ENCODE data around the gene DCST2.

Gene DCST2

GRCh38 chr1:155009742-155010141 is 23.8 kb downstream of the DCST2 start:
- Histone ChIP-seq H4K12ac (ENCODE audit: low read depth, low read length) (no peak overlapping the region), H2AFZ (ENCODE audit: insufficient read depth, low read length, poor library complexity) (no peak overlapping the region), H2BK12ac (ENCODE audit: low read length) (no peak overlapping the region), H4K91ac (ENCODE audit: low read depth, low read length) (no peak overlapping the region), H3K18ac (ENCODE audit: low read length) (no peak overlapping the region), H3K27ac (ENCODE audit: low read depth, low read length) (no peak overlapping the region), H3K4me3 (ENCODE audit: low read depth, low read length) (no peak overlapping the region), H3K36me3 (ENCODE audit: control insufficient read depth in 1 of 2, insufficient read depth in 2 of 2, low read length in 2 of 2) (peaks cover 12 to 20% of the 10 kb centered on the region in 2 experiments), H3K9me3 (ENCODE audit: insufficient read depth, low read depth, low read length) (no peaks in the 10 kb centered on the region), H3K9ac (ENCODE audit: low read length) (no peak overlapping the region), H3K79me1 (ENCODE audit: low read length) (no peaks in the 10 kb centered on the region), H3K79me2 (ENCODE audit: control insufficient read depth, insufficient read depth, low read length, poor library complexity) (peaks cover 3% of the 10 kb centered on the region), H3K4me1 (ENCODE audit: control insufficient read depth in 1 of 2, insufficient read depth in 2 of 2, low read length in 2 of 2) (peaks cover 11 to 20% of the 10 kb centered on the region in 2 experiments), H3K23ac (ENCODE audit: low read length) (no peak overlapping the region), H3K4ac (ENCODE audit: low read depth, low read length) (peak overlapping the region; percentile 1), H3K4me2 (ENCODE audit: low read length) (no peak overlapping the region), H2BK5ac (ENCODE audit: low read depth, low read length, poor library complexity) (no peak overlapping the region), H2AK5ac (ENCODE audit: low read length) (no peak overlapping the region), H3K14ac (ENCODE audit: low read length) (no peak overlapping the region), H2BK120ac (ENCODE audit: insufficient read depth, low read length, poor library complexity) (no peak overlapping the region), H3K27me3 (ENCODE audit: insufficient read depth, low read length) (no peaks in the 10 kb centered on the region), H4K8ac (ENCODE audit: low read depth, low read length) (no peak overlapping the region)
- DNase-seq = no peak
- no CpG with 5 or more reads among the region's 5 CpGs for WGBS (ENCODE audit: extremely low coverage, insufficient coverage, insufficient read length)

DNA sequence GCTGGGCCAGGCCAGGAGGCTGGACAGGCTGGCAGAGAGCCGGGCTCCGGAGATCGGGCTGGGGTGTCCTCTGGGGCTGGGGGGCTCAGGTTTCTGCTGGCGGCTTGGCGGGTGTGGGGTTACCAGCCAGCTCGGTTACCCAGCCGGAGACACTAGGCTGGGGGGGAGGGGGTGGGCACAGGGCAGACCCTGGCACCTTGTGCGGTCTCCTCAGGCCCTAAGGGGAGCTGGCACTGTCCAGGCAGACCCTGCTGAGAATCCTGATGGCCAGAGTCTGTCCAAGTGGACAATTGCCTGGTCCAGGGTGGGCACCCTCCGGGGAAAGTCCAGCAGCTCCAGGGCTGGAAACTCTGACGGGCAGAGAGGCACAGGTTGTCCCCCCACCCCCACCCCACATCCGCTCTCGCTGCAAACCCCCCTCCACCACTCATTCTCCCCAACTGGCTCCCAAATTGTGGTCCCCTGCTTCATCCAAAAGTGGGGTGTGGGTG is 24.3 kb downstream of the DCST2 start:
- H3K23ac ChIP-seq (ENCODE audit: low read length) = no peak overlapping the region
- H3K27ac ChIP-seq (ENCODE audit: low read depth, low read length) = no peak overlapping the region
- H4K91ac ChIP-seq (ENCODE audit: low read depth, low read length) = peak overlapping the region; percentile 30
- peaks cover 5% of the 10 kb centered on the region for H3K79me2 ChIP-seq (ENCODE audit: control insufficient read depth, insufficient read depth, low read length, poor library complexity)
- H3K9ac ChIP-seq (ENCODE audit: low read length) = no peak overlapping the region
- no peak overlapping the region for H4K12ac ChIP-seq (ENCODE audit: low read depth, low read length)
- DNase-seq = no peak
- no peak overlapping the region for H2BK12ac ChIP-seq (ENCODE audit: low read length)
- no peak overlapping the region for H2BK120ac ChIP-seq (ENCODE audit: insufficient read depth, low read length, poor library complexity)
- H2AFZ ChIP-seq (ENCODE audit: insufficient read depth, low read length, poor library complexity) = no peak overlapping the region
- peak overlapping the region; percentile 31 for H3K4ac ChIP-seq (ENCODE audit: low read depth, low read length)
- no peak overlapping the region for H2AK5ac ChIP-seq (ENCODE audit: low read length)
- peak overlapping the region; percentile 39 for H4K8ac ChIP-seq (ENCODE audit: low read depth, low read length)
- H3K4me1 ChIP-seq (ENCODE audit: control insufficient read depth in 1 of 2, insufficient read depth in 2 of 2, low read length in 2 of 2) = peaks cover 13 to 20% of the 10 kb centered on the region in 2 experiments
- no peak overlapping the region for H3K4me2 ChIP-seq (ENCODE audit: low read length)
- no peak overlapping the region for H3K18ac ChIP-seq (ENCODE audit: low read length)
- no peak overlapping the region for H3K14ac ChIP-seq (ENCODE audit: low read length)
- no peaks in the 10 kb centered on the region for H3K9me3 ChIP-seq (ENCODE audit: insufficient read depth, low read depth, low read length)
- no peak overlapping the region for H2BK5ac ChIP-seq (ENCODE audit: low read depth, low read length, poor library complexity)
- peaks cover 9 to 15% of the 10 kb centered on the region in 2 experiments for H3K36me3 ChIP-seq (ENCODE audit: control insufficient read depth in 1 of 2, insufficient read depth in 2 of 2, low read length in 2 of 2)
- H3K4me3 ChIP-seq (ENCODE audit: low read depth, low read length) = no peak overlapping the region
- H3K27me3 ChIP-seq (ENCODE audit: insufficient read depth, low read length) = no peaks in the 10 kb centered on the region
- WGBS (ENCODE audit: extremely low coverage, insufficient coverage, insufficient read length) = no CpG with 5 or more reads among the region's 12 CpGs
- H3K79me1 ChIP-seq (ENCODE audit: low read length) = peaks cover 2% of the 10 kb centered on the region

DNA sequence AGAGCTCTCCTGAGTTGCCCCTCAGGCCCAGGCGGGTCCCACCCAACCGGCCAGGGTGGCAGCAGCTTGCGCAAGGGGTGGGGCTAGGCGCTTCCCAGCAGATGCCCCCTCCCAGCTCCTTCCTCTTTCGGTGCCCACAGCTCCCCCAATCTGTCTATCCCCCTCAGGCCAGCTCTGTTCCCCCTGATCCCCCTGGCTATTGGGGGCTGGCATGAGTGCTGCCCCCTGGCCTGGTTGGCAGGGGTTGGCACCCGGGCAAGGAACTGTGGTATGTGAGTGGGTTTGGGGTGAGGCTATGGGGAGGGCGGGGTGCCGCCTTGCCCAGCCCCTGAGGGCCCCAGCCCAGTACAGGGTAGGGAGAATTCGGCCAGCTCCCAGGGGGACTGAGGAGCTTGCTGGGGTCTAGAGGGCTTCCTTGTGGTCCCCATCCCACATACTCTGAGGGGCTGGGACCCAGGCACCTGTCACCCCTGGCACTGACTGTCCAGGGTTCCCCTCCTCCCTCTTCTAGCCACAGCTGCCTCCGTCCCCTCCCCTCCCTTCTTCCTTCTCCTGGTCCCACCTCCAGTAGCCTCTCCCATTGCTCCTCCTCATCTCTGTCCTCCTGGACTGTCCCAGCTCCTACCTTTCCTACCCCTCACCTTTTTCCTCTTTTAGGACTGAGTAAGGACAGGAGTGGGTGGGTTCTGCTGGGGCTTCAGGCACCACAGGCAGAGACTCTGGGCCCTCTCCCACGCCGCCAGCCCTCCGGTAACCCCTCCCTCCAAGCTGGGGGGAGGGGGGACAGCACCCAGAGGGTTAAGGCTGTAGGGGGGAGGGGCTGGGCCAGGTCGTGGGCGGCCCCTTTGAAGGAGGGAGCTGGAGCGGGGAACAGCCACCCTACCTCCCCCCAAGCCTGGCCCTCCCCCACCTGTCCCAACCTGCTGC is 25.3 kb downstream of the DCST2 start:
- Histone ChIP-seq H2AK5ac (ENCODE audit: low read length) (no peak overlapping the region), H2BK5ac (ENCODE audit: low read depth, low read length, poor library complexity) (no peak overlapping the region), H3K4me3 (ENCODE audit: low read depth, low read length) (no peak overlapping the region), H4K8ac (ENCODE audit: low read depth, low read length) (no peak overlapping the region), H4K12ac (ENCODE audit: low read depth, low read length) (no peak overlapping the region), H3K79me2 (ENCODE audit: control insufficient read depth, insufficient read depth, low read length, poor library complexity) (peaks cover 11% of the 10 kb centered on the region), H2BK12ac (ENCODE audit: low read length) (no peak overlapping the region), H3K18ac (ENCODE audit: low read length) (peak overlapping the region; percentile 7), H3K14ac (ENCODE audit: low read length) (no peak overlapping the region), H3K9ac (ENCODE audit: low read length) (no peak overlapping the region), H3K36me3 (ENCODE audit: control insufficient read depth in 1 of 2, insufficient read depth in 2 of 2, low read length in 2 of 2) (peaks cover 5 to 10% of the 10 kb centered on the region in 2 experiments), H3K27ac (ENCODE audit: low read depth, low read length) (peak overlapping the region; percentile 2), H3K4me1 (ENCODE audit: control insufficient read depth in 1 of 2, insufficient read depth in 2 of 2, low read length in 2 of 2) (peaks cover 15 to 20% of the 10 kb centered on the region in 2 experiments), H3K79me1 (ENCODE audit: low read length) (peaks cover 9% of the 10 kb centered on the region), H2BK120ac (ENCODE audit: insufficient read depth, low read length, poor library complexity) (no peak overlapping the region), H3K4me2 (ENCODE audit: low read length) (no peak overlapping the region), H2AFZ (ENCODE audit: insufficient read depth, low read length, poor library complexity) (no peak overlapping the region), H3K4ac (ENCODE audit: low read depth, low read length) (peak overlapping the region; percentile 2), H3K23ac (ENCODE audit: low read length) (no peak overlapping the region), H3K27me3 (ENCODE audit: insufficient read depth, low read length) (no peaks in the 10 kb centered on the region), H3K9me3 (ENCODE audit: insufficient read depth, low read depth, low read length) (no peaks in the 10 kb centered on the region), H4K91ac (ENCODE audit: low read depth, low read length) (no peak overlapping the region)
- DNase-seq = no peak
- no CpG with 5 or more reads among the region's 16 CpGs for WGBS (ENCODE audit: extremely low coverage, insufficient coverage, insufficient read length)

DNA sequence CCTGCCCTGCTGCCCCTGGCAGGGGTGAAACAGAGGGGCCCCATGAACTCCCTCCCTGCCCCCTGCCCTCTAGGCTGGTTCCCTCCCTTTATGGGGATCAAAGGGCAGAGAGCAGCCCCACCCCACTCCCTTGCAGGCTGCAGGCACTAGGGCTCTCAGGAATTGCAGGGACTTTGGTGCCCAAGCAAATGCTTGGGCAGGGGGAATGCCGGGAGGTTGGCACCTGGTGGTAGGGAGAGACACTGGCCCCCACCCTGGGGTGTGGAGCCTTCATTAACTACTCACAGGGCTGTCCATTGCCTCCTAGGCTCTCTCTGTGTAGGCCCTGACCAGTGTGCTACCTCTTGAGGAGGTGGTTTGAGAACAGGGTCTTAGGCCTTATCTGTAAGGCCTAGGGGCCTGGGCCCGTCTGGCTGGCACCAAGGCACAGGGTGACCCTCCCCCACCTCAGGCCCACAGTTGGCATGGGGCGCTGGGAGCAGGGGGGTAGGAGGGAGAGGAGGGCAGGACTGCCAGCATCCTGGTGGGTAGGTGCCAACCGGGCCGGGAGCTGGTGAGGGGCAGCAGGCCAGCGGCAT is 26.2 kb downstream of the DCST2 start:
- H3K4me2 ChIP-seq (ENCODE audit: low read length) = no peak overlapping the region
- H3K79me2 ChIP-seq (ENCODE audit: control insufficient read depth, insufficient read depth, low read length, poor library complexity) = peaks cover 18% of the 10 kb centered on the region
- no peak overlapping the region for H2AFZ ChIP-seq (ENCODE audit: insufficient read depth, low read length, poor library complexity)
- no peaks in the 10 kb centered on the region for H3K9me3 ChIP-seq (ENCODE audit: insufficient read depth, low read depth, low read length)
- WGBS (ENCODE audit: extremely low coverage, insufficient coverage, insufficient read length) = no CpG with 5 or more reads among the region's 6 CpGs
- no peak overlapping the region for H3K27ac ChIP-seq (ENCODE audit: low read depth, low read length)
- H2BK5ac ChIP-seq (ENCODE audit: low read depth, low read length, poor library complexity) = no peak overlapping the region
- no peak overlapping the region for H3K23ac ChIP-seq (ENCODE audit: low read length)
- H4K12ac ChIP-seq (ENCODE audit: low read depth, low read length) = no peak overlapping the region
- no peak overlapping the region for H2BK120ac ChIP-seq (ENCODE audit: insufficient read depth, low read length, poor library complexity)
- no peak overlapping the region for H4K91ac ChIP-seq (ENCODE audit: low read depth, low read length)
- peaks cover 16% of the 10 kb centered on the region for H3K79me1 ChIP-seq (ENCODE audit: low read length)
- no peaks in the 10 kb centered on the region for H3K27me3 ChIP-seq (ENCODE audit: insufficient read depth, low read length)
- H3K36me3 ChIP-seq (ENCODE audit: control insufficient read depth in 1 of 2, insufficient read depth in 2 of 2, low read length in 2 of 2) = peaks cover 3 to 9% of the 10 kb centered on the region in 2 experiments
- no peak overlapping the region for H3K18ac ChIP-seq (ENCODE audit: low read length)
- no peak overlapping the region for H3K9ac ChIP-seq (ENCODE audit: low read length)
- DNase-seq = no peak
- H2AK5ac ChIP-seq (ENCODE audit: low read length) = no peak overlapping the region
- H4K8ac ChIP-seq (ENCODE audit: low read depth, low read length) = no peak overlapping the region
- H3K14ac ChIP-seq (ENCODE audit: low read length) = no peak overlapping the region
- H2BK12ac ChIP-seq (ENCODE audit: low read length) = no peak overlapping the region
- H3K4me3 ChIP-seq (ENCODE audit: low read depth, low read length) = no peak overlapping the region
- H3K4ac ChIP-seq (ENCODE audit: low read depth, low read length) = peak overlapping the region; percentile 43
- H3K4me1 ChIP-seq (ENCODE audit: control insufficient read depth in 1 of 2, insufficient read depth in 2 of 2, low read length in 2 of 2) = peaks cover 15 to 20% of the 10 kb centered on the region in 2 experiments
